ENCODE measurements around the gene SLC35G3.

DNA sequence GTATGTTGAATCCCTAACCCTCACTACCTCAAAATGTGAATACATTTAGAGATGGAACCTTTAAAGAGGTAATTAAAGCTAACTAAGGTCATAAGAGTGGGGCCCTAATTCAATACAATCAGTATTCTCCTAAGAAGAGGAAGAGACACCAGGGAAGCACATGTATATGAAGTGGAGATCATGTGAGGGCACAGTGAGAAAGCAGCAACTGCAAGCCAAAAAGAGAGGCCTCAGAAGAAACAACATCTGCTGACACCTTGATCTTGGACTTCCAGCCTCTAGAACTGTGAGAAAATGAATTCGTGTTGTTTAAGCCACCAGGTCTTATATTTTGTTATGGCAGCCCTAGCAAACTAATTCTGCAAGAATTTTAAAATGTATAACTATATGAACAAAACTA lies 35.4 kb upstream of the SLC35G3 start:
- no peak for TF ChIP-seq EZH2 (IDR thresholded peaks at IDR 0.05)
- no peak for TF ChIP-seq POLR2AphosphoS5 (IDR thresholded peaks at IDR 0.05; ENCODE audit: borderline replicate concordance, low read depth, low read length)
- no peak for TF ChIP-seq FOXP2 (optimal IDR thresholded peaks at IDR 0.05; ENCODE audit: control extremely low read depth, extremely low read length, insufficient read depth)
